Right lobe of liver (tissue), 4 donors: ENCODE results near the gene OR2AE1.

ENCODE experiments used
- CTCF ChIP-seq, 4 donors: fragments of 200-600 bp in 3 of 4; fragments of 450-650 bp in 1 of 4; IDR thresholded peaks; one replicate each; pipeline versions ENCODE4 v1.5.1 to v1.8.0; 2016 to 2022; ENCODE audit warnings: antibody characterized with exemption in 4 of 4, mild to moderate bottlenecking in 2 of 4
- POLR2A ChIP-seq: fragments of 450-650 bp; IDR thresholded peaks from one replicate; pipeline ENCODE4 v1.6.1; 2017; ENCODE audit warnings: antibody characterized with exemption, mild to moderate bottlenecking
- donor health status: DM: no; HTN: no; CAD: no.
- donor health status: DM: no; HTN: no; CAD: no.
- donor health status: DM: no; HTN: yes; CAD: no.

- TF ChIP-seq CTCF (IDR thresholded peaks at IDR 0.05) (no peak), POLR2A (no peak)
These were observed 12.9 kb downstream of the OR2AE1 start for GRCh38 chr7:99863847-99864440.
